Activated B cell treated with CpG ODN at 0.5 μM for 24 hours (primary cell): ENCODE results near the gene CDH26. TPM values are rescaled to one million over a fixed set of nuclear protein-coding genes. Genes with fewer than 3 reads are reported as not detected.

Experiments used
- ATAC-seq: fragments of 200-7000 bp; cut with Tn5 transposase; one replicate; pipeline ENCODE4 v1.10.0; 2021; ENCODE audit warnings: low read depth, mild to moderate bottlenecking, moderate library complexity
- CTCF ChIA-PET: fragments of 350-600 bp; sonication (Branson Sonifier 250); formaldehyde crosslinking; loops from one replicate; lab custom pipeline; 2021; ENCODE audit warnings: antibody characterized with exemption; lab: Charles Lee
- POLR2A ChIA-PET: fragments of 350-600 bp; sonication (Branson Sonifier 250); formaldehyde crosslinking; loops from one replicate; lab custom pipeline; 2021; ENCODE audit warnings: antibody characterized with exemption; lab: Charles Lee
- DNase-seq: peaks from one replicate; pipeline ENCODE4 v3.0.0; 2022
- H3K27ac Mint-ChIP-seq: one replicate; pipeline ENCODE4 v1.8.0; 2020; ENCODE audit warnings: mixed read lengths
- H3K27me3 Mint-ChIP-seq: one replicate; pipeline ENCODE4 v1.8.0; 2021; ENCODE audit warnings: mixed read lengths
- H3K36me3 Mint-ChIP-seq: one replicate; pipeline ENCODE4 v1.8.0; 2021; ENCODE audit warnings: low read depth, mixed read lengths
- H3K4me1 Mint-ChIP-seq: one replicate; pipeline ENCODE4 v1.8.0; 2021; ENCODE audit warnings: mixed read lengths
- H3K4me3 Mint-ChIP-seq: one replicate; pipeline ENCODE4 v1.8.0; 2020; ENCODE audit warnings: mild to moderate bottlenecking, mixed read lengths
- H3K9me3 Mint-ChIP-seq: one replicate; pipeline ENCODE4 v1.8.0; 2020; ENCODE audit warnings: mixed read lengths
- CTCF ChIP-seq: fragments of 200-600 bp; IDR thresholded peaks from one replicate; pipeline ENCODE4 v1.8.0; 2022; ENCODE audit warnings: antibody characterized with exemption, mild to moderate bottlenecking
- intact Hi-C: fragments of 100-400 bp; cut with micrococcal nuclease; formaldehyde crosslinking; loops from one replicate; pipeline ENCODE4 v1.15.1; 2024
- total RNA-seq: library from RNA; stranded (reverse); gene quantifications from 2 replicates; pipeline ENCODE4 v1.2.3, GENCODE V29; 2022

Gene CDH26
- total RNA-seq, 1 donor from 2014 or later: 1.4 TPM

- DNase-seq (no peak), ATAC-seq (no peak)
- H3K27ac Mint-ChIP-seq: no peak overlapping the region
- peaks cover 40% of the 10 kb centered on the region for H3K36me3 Mint-ChIP-seq
- TF ChIP-seq CTCF: no peak
- no peaks in the 10 kb centered on the region for H3K27me3 Mint-ChIP-seq
- intact Hi-C loops: loop anchor here (5.0 kb wide), 2 partner anchors 112 to 1942 kb away; no protein-coding TSS in a partner anchor
- H3K9me3 Mint-ChIP-seq: no peaks in the 10 kb centered on the region
- CTCF ChIA-PET: interaction anchor here (2.1 kb wide), 1 partner anchor 10 kb away, joined by 10 read pairs; the partner anchor contains the start of gene SYCP2
- no peak overlapping the region for H3K4me3 Mint-ChIP-seq
- H3K4me1 Mint-ChIP-seq: peaks cover 25% of the 10 kb centered on the region
- POLR2A ChIA-PET: no interaction called here
Observed at GRCh38 chr20:59945175-59945574, 13.0 kb upstream of the CDH26 start.

- ChIA-PET CTCF (interaction anchor here (2.1 kb wide), 1 partner anchor 11 kb away, joined by 10 read pairs; the partner anchor contains the start of gene SYCP2), POLR2A (no interaction called here)
- H3K9me3 Mint-ChIP-seq: no peaks in the 10 kb centered on the region
- H3K27ac Mint-ChIP-seq: no peak overlapping the region
- ATAC-seq (no peak), DNase-seq (no peak)
- intact Hi-C loops: loop anchor here (5.0 kb wide), 2 partner anchors 112 to 1942 kb away; no protein-coding TSS in a partner anchor
- H3K36me3 Mint-ChIP-seq: peaks cover 36% of the 10 kb centered on the region
- H3K4me3 Mint-ChIP-seq: no peak overlapping the region
- no peaks in the 10 kb centered on the region for H3K27me3 Mint-ChIP-seq
- TF ChIP-seq CTCF: no peak
- peaks cover 21% of the 10 kb centered on the region for H3K4me1 Mint-ChIP-seq
Observed at GRCh38 chr20:59945731-59946130, 12.5 kb upstream of the CDH26 start.

GRCh38 chr20:59947376-59947775 lies 10.8 kb upstream of the CDH26 start:
- H3K27ac Mint-ChIP-seq: no peak overlapping the region
- no peak overlapping the region for H3K4me3 Mint-ChIP-seq
- ChIA-PET CTCF (interaction anchor here (0.7 to 1.7 kb wide), 3 partner anchors 29 to 316 kb away, joined by 3 to 5 read pairs (median 3); no protein-coding TSS in a partner anchor), POLR2A (no interaction called here)
- ATAC-seq: no peak
- no peak for TF ChIP-seq CTCF
- peaks cover 13% of the 10 kb centered on the region for H3K4me1 Mint-ChIP-seq
- DNase-seq: no peak
- intact Hi-C loops: loop anchor here (5.0 kb wide), 2 partner anchors 110 to 1940 kb away; no protein-coding TSS in a partner anchor
- no peaks in the 10 kb centered on the region for H3K9me3 Mint-ChIP-seq
- no peaks in the 10 kb centered on the region for H3K27me3 Mint-ChIP-seq
- peaks cover 31% of the 10 kb centered on the region for H3K36me3 Mint-ChIP-seq

GRCh38 chr20:59948212-59948611 lies 10.0 kb upstream of the CDH26 start:
- TF ChIP-seq CTCF: no peak
- no peaks in the 10 kb centered on the region for H3K9me3 Mint-ChIP-seq
- peak overlapping the region; percentile 83 for H3K27ac Mint-ChIP-seq
- no peak overlapping the region for H3K4me3 Mint-ChIP-seq
- H3K36me3 Mint-ChIP-seq: peaks cover 29% of the 10 kb centered on the region
- ATAC-seq (no peak), DNase-seq (no peak)
- POLR2A ChIA-PET: interaction anchor here (1.8 kb wide), 1 partner anchor 8 kb away, joined by 7 read pairs; the partner anchor contains the start of genes FAM217B and PPP1R3D
- peaks cover 13% of the 10 kb centered on the region for H3K4me1 Mint-ChIP-seq
- no peaks in the 10 kb centered on the region for H3K27me3 Mint-ChIP-seq
- CTCF ChIA-PET: interaction anchor here (0.7 to 1.7 kb wide), 5 partner anchors 8 to 1173 kb away, joined by 3 to 5 read pairs (median 4); partner anchors contain the start of genes FAM217B and PPP1R3D
- intact Hi-C loops: loop anchor here (5.0 kb wide), 2 partner anchors 109 to 1939 kb away; no protein-coding TSS in a partner anchor
